ENCODE data around the gene EPC2. TPM values are rescaled to one million over a fixed set of nuclear protein-coding genes. Genes with fewer than 3 reads are reported as not detected.
"Not testable (repeated sequence)": the region's sequence is repeated elsewhere in the genome, so short reads cannot be mapped to it uniquely, and the experiment has no call there.

EPC2 gene
- total RNA-seq, 1 donor from 2014 or later = 35.9 TPM

DNA sequence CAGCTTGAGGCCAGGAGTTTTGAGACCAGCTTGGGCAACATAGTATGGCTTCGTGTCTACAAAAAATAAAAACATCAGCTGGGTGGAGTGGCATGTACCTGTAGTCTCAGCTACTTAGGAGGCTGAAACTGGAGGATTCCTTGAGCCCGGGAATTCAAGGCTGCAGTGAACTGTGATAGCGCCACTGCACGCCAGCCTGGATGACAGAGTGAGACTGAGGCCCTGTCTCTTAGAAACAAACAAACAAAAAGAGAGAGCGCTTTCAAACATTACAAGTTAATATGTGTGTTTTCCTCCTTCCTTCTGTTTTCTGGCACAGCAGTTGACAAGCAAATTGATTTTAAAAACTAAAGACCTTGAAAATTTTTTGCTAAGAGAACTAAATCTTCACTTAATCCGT lies 9.9 kb downstream of the EPC2 start:
- no peak for DNase-seq (ENCODE audit: extremely low spot score, unreplicated experiment)
- H3K4me1 Mint-ChIP-seq (ENCODE audit: unreplicated experiment) = peaks cover 50% of the 10 kb centered on the region
- H3K36me3 Mint-ChIP-seq = no peaks in the 10 kb centered on the region
- TF ChIP-seq, protein P1, sequence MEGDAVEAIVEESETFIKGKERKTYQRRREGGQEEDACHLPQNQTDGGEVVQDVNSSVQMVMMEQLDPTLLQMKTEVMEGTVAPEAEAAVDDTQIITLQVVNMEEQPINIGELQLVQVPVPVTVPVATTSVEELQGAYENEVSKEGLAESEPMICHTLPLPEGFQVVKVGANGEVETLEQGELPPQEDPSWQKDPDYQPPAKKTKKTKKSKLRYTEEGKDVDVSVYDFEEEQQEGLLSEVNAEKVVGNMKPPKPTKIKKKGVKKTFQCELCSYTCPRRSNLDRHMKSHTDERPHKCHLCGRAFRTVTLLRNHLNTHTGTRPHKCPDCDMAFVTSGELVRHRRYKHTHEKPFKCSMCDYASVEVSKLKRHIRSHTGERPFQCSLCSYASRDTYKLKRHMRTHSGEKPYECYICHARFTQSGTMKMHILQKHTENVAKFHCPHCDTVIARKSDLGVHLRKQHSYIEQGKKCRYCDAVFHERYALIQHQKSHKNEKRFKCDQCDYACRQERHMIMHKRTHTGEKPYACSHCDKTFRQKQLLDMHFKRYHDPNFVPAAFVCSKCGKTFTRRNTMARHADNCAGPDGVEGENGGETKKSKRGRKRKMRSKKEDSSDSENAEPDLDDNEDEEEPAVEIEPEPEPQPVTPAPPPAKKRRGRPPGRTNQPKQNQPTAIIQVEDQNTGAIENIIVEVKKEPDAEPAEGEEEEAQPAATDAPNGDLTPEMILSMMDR (conservative IDR thresholded peaks at IDR 0.05) = no peak
- no peak overlapping the region for H3K27ac Mint-ChIP-seq
- no peaks in the 10 kb centered on the region for H3K9me3 Mint-ChIP-seq
- no peaks in the 10 kb centered on the region for H3K27me3 Mint-ChIP-seq
- H3K4me3 Mint-ChIP-seq = no peak overlapping the region

DNA sequence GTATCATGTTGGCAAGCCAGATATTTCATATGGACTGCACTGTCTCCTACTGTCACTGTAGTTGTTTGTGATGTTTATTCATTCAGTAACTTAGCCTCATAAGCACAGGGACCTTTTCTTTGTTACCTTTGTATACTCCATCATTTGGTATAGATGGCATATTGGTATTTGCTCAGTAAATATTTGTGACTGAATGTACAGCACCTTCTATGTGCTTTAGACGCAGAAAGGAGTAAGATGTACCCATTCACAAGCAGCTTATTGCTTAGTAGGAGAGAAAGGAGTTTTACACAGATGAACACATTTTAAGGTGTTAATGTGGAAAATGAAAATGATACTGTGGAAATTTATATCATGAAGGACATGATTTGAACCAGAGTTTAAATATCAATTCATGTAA lies 12.0 kb downstream of the EPC2 start:
- no peaks in the 10 kb centered on the region for H3K36me3 Mint-ChIP-seq
- H3K27ac Mint-ChIP-seq = no peak overlapping the region
- H3K9me3 Mint-ChIP-seq = no peaks in the 10 kb centered on the region
- TF ChIP-seq, protein P1 (conservative IDR thresholded peaks at IDR 0.05) = no peak
- DNase-seq (ENCODE audit: extremely low spot score, unreplicated experiment) = no peak
- no peak overlapping the region for H3K4me3 Mint-ChIP-seq
- peaks cover 39% of the 10 kb centered on the region for H3K4me1 Mint-ChIP-seq (ENCODE audit: unreplicated experiment)
- no peaks in the 10 kb centered on the region for H3K27me3 Mint-ChIP-seq

DNA sequence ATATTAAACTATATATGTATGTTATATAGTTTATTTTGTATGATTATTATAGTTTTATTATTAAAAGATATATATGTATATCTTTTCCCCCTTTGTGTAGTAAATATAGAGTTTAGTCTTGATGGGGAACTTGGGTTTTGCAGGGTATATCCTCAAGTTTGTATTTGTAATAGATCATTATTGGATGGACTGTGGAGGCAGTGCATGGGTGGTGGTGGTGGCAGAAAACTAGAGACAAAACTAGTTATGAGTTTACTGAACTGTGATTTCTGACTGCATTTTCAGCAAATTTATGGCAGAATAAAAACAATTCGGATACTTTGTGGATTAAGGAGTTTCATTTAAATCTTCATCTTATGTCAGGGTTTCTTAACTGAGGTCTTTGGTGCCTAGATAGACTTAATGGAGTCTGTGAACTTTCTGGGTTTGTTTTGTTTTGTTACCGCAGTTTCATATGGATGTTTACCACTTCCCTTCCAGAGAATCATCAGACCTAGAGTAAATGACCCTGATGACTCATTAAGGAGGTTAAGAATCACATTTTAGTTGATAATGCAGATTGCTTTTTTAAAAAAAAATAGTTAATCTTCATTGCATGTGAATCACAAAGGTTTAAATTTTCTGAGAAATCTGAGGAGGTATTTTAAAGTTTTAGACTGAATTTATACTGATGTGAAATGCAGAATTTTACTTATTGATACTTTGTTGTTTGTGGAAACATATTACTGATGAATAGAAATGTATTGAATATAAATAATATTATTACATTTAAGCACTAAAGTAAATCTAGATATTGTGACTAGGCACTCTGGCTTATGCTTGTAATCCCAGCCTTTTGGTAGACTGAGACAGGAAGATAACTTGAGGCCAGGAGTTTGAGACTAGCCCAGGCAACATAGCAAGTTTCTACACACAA lies 14.5 kb downstream of the EPC2 start:
- H3K27ac Mint-ChIP-seq = peak overlapping the region; percentile 23
- DNase-seq (ENCODE audit: extremely low spot score, unreplicated experiment) = no peak

DNA sequence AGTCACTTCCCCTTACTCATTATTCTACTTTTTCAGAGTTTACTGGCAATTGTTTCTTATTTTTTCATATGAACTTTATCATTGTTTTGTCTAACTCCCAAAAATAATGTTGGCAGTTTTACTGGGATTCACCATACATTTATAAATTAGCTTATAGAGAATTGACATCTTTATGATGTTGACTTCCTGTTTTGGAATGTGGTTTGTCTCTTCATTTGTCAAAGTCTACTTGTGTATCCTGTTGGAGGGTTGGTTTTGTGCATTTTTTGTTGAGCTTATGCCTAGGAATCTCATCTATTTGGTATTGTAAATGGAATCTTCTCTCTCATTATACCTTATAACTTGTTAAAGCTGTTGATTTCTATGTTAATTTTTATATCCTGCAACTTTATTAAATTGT lies 16.4 kb downstream of the EPC2 start:
- peaks cover 3% of the 10 kb centered on the region for H3K36me3 Mint-ChIP-seq
- peaks cover 22% of the 10 kb centered on the region for H3K4me1 Mint-ChIP-seq (ENCODE audit: unreplicated experiment)
- no peaks in the 10 kb centered on the region for H3K9me3 Mint-ChIP-seq
- no peaks in the 10 kb centered on the region for H3K27me3 Mint-ChIP-seq
- H3K4me3 Mint-ChIP-seq = no peak overlapping the region
- no peak for DNase-seq (ENCODE audit: extremely low spot score, unreplicated experiment)
- TF ChIP-seq, protein P1 (conservative IDR thresholded peaks at IDR 0.05) = no peak
- peak overlapping the region; percentile 7 for H3K27ac Mint-ChIP-seq

More for the DNA sequence above, 14.5 kb downstream of the EPC2 start:
- TF ChIP-seq, protein P1 (conservative IDR thresholded peaks at IDR 0.05) = no peak
- Mint-ChIP-seq H3K27me3 (no peaks in the 10 kb centered on the region), H3K36me3 (no peaks in the 10 kb centered on the region), H3K4me1 (ENCODE audit: unreplicated experiment) (peaks cover 28% of the 10 kb centered on the region), H3K9me3 (no peaks in the 10 kb centered on the region), H3K4me3 (no peak overlapping the region)

DNA sequence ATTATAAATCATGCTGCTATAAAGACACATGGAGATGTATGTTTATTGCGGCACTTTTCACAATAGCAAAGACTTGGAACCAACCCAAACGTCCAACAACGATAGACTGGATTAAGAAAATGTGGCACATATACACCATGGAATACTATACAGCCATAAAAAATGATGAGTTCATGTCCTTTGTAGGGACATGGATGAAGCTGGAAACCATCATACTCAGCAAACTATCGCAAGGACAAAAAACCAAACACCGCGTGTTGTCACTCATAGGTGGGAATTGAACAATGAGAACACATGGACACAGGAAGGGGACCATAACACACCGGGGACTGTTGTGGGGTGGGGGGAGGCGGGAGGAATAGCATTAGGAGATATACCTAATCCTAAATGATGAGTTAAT lies 17.8 kb downstream of the EPC2 start:
- not testable (repeated sequence) for H3K27ac Mint-ChIP-seq; H3K36me3 Mint-ChIP-seq; H3K27me3 Mint-ChIP-seq; DNase-seq (ENCODE audit: extremely low spot score, unreplicated experiment); H3K4me3 Mint-ChIP-seq; H3K9me3 Mint-ChIP-seq
- H3K4me1 Mint-ChIP-seq (ENCODE audit: unreplicated experiment) = peaks cover 21% of the 10 kb centered on the region

DNA sequence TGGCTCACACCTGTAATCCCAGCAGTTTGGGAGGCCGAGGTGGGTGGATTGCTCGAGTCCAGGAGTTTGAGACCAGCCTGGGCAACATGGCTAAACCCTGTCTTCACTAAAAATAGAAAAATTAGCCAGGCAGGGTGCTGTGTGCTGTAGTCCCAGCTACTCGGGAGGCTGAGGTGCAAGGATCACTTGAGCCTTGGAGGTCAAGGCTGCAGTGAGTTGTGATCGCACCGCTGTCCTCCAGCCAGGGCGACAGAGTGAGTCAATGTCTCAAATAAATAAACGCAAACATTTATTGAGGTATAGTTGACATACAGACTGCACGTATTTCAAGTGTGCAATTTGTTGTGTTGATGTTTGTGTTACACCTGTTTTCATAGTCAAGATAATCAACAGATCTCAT lies 19.7 kb downstream of the EPC2 start:
- Mint-ChIP-seq H3K27me3 (no peaks in the 10 kb centered on the region), H3K27ac (peak overlapping the region; percentile 5), H3K9me3 (no peaks in the 10 kb centered on the region), H3K36me3 (peaks cover 3% of the 10 kb centered on the region), H3K4me3 (no peak overlapping the region), H3K4me1 (ENCODE audit: unreplicated experiment) (peaks cover 21% of the 10 kb centered on the region)
- TF ChIP-seq, protein P1 (conservative IDR thresholded peaks at IDR 0.05) = no peak
- DNase-seq (ENCODE audit: extremely low spot score, unreplicated experiment) = no peak

All from type B pancreatic cell (in vitro differentiated cells).